AG04450 (cell line): Measurements from ENCODE around the gene OAS2. TPM values are rescaled to one million over a fixed set of nuclear protein-coding genes. Genes with fewer than 3 reads are reported as not detected.

Experiments
- CTCF ChIA-PET: fragments of 300-600, 350-600 bp; formaldehyde crosslinking; extraction: SDS; loops from one replicate; lab custom pipeline; 2022; ENCODE audit warnings: antibody characterized with exemption, inconsistent platforms; lab: Charles Lee
- POLR2A ChIA-PET: fragments of 350-600 bp; formaldehyde crosslinking; extraction: SDS; loops from one replicate; lab custom pipeline; 2021; ENCODE audit warnings: antibody characterized with exemption, inconsistent platforms; lab: Yijun Ruan, JAX
- DNase-seq: peaks from one replicate; pipeline ENCODE4 v3.0.0-alpha.2; 2011; ENCODE audit warnings: low read depth, low spot score
- H3K27ac ChIP-seq: one replicate; pipeline ENCODE4 v1.5.1; 2012; ENCODE audit warnings: low read depth, low read length, control low read depth
- H3K27me3 ChIP-seq: one replicate; pipeline ENCODE4 v1.6.0; 2012; ENCODE audit warnings: low read length; ENCODE audit not compliant: control insufficient read depth, insufficient read depth
- H3K4me3 ChIP-seq: 2 replicates; pipeline ENCODE4 v1.5.1; 2011; ENCODE audit warnings: mild to moderate bottlenecking, low read depth, low read length, control low read depth
- H3K9me3 ChIP-seq: 2 replicates; pipeline ENCODE4 v1.5.1; 2012; ENCODE audit warnings: low read length; ENCODE audit not compliant: control insufficient read depth, insufficient read depth
- polyA plus RNA-seq: library from polyadenylated mRNA; depleted of rRNA; stranded (reverse); fragments of >200 nt; gene quantifications from 2 replicates; pipeline ENCODE4 v1.2.3, GENCODE V29; 2011
- TF ChIP-seq, protein P1 (sequence below): IDR thresholded peaks from 2 replicates; pipeline ENCODE4 v1.5.1; 2011; ENCODE audit warnings: low read depth, low read length, control low read depth, inconsistent platforms

The OAS2 gene
- polyA plus RNA-seq, 1 experiment, result 0.12 TPM

DNA sequence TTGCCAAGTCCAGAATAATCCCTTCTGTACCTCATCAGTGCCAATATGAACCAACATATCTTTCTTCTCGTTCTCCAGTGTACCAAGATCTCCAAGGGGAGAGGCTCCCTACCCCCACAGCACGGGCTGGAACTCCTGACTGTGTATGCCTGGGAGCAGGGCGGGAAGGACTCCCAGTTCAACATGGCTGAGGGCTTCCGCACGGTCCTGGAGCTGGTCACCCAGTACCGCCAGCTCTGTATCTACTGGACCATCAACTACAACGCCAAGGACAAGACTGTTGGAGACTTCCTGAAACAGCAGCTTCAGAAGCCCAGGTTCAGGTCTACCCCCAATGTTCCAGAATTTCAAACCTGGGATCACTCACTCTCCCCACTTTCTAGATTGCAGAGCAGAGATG lies 10.5 kb upstream of the OAS2 start:
- Histone ChIP-seq H3K27ac (no peak overlapping the region), H3K9me3 (no peaks in the 10 kb centered on the region), H3K4me3 (no peak overlapping the region), H3K27me3 (no peaks in the 10 kb centered on the region)
- TF ChIP-seq, protein P1, sequence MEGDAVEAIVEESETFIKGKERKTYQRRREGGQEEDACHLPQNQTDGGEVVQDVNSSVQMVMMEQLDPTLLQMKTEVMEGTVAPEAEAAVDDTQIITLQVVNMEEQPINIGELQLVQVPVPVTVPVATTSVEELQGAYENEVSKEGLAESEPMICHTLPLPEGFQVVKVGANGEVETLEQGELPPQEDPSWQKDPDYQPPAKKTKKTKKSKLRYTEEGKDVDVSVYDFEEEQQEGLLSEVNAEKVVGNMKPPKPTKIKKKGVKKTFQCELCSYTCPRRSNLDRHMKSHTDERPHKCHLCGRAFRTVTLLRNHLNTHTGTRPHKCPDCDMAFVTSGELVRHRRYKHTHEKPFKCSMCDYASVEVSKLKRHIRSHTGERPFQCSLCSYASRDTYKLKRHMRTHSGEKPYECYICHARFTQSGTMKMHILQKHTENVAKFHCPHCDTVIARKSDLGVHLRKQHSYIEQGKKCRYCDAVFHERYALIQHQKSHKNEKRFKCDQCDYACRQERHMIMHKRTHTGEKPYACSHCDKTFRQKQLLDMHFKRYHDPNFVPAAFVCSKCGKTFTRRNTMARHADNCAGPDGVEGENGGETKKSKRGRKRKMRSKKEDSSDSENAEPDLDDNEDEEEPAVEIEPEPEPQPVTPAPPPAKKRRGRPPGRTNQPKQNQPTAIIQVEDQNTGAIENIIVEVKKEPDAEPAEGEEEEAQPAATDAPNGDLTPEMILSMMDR, result no peak
- CTCF ChIA-PET, result no interaction called here
- DNase-seq, result no peak
- POLR2A ChIA-PET, result interaction anchor here (0.6 kb wide), 1 partner anchor 438 kb away, joined by 3 read pairs; no protein-coding TSS in a partner anchor

DNA sequence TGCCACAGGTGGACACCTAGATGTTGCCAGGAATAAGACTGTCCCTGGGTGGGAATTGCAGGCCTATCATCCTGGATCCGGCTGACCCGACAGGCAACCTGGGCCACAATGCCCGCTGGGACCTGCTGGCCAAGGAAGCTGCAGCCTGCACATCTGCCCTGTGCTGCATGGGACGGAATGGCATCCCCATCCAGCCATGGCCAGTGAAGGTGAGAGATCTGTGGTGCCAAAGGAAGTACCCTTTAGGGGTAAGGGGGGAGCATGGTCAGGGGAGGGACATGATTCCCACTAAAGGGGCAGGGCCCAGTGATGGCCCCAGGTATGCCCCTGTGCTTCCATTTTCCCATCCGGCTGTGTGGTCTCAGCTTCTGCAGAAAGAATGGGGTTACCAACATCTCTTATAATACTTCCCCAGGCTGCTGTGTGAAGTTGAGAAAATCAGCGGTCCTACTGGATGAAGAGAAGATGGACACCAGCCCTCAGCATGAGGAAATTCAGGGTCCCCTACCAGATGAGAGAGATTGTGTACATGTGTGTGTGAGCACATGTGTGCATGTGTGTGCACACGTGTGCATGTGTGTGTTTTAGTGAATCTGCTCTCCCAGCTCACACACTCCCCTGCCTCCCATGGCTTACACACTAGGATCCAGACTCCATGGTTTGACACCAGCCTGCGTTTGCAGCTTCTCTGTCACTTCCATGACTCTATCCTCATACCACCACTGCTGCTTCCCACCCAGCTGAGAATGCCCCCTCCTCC lies 8.6 kb upstream of the OAS2 start:
- Histone ChIP-seq H3K4me3 (no peak overlapping the region), H3K27ac (no peak overlapping the region), H3K27me3 (no peaks in the 10 kb centered on the region), H3K9me3 (no peaks in the 10 kb centered on the region)
- POLR2A ChIA-PET, result no interaction called here
- TF ChIP-seq, protein P1, result no peak
- no peak for DNase-seq
- CTCF ChIA-PET, result interaction anchor here (0.9 kb wide), 1 partner anchor 23 kb away, joined by 5 read pairs; no protein-coding TSS in a partner anchor

DNA sequence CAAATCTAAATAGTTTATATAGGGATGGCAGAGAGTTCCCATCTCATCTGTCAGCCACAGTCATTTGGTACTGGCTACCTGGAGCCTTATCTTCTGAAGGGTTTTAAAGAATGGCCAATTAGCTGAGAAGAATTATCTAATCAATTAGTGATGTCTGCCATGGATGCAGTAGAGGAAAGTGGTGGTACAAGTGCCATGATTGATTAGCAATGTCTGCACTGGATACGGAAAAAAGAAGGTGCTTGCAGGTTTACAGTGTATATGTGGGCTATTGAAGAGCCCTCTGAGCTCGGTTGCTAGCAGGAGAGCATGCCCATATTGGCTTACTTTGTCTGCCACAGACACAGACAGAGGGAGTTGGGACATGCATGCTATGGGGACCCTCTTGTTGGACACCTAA lies 7.9 kb upstream of the OAS2 start:
- ChIA-PET POLR2A (no interaction called here), CTCF (interaction anchor here (0.9 kb wide), 1 partner anchor 22 kb away, joined by 5 read pairs; no protein-coding TSS in a partner anchor)
- TF ChIP-seq, protein P1, result no peak
- Histone ChIP-seq H3K4me3 (no peak overlapping the region), H3K27ac (no peak overlapping the region), H3K27me3 (no peaks in the 10 kb centered on the region), H3K9me3 (no peaks in the 10 kb centered on the region)
- DNase-seq, result no peak

DNA sequence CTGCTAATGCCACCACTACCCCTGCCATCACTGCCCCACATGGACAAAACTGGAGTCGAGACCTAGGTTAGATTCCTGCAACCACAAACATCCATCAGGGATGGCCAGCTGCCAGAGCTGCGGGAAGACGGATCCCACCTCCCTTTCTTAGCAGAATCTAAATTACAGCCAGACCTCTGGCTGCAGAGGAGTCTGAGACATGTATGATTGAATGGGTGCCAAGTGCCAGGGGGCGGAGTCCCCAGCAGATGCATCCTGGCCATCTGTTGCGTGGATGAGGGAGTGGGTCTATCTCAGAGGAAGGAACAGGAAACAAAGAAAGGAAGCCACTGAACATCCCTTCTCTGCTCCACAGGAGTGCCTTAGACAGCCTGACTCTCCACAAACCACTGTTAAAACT lies 7.1 kb upstream of the OAS2 start:
- H3K9me3 ChIP-seq, result no peaks in the 10 kb centered on the region
- CTCF ChIA-PET, result interaction anchor here (2.7 kb wide), 1 partner anchor 21 kb away, joined by 9 read pairs; no protein-coding TSS in a partner anchor
- no peak for DNase-seq

More for the DNA sequence above, 7.1 kb upstream of the OAS2 start:
- no peak overlapping the region for H3K27ac ChIP-seq
- H3K27me3 ChIP-seq, result no peaks in the 10 kb centered on the region
- TF ChIP-seq, protein P1, result no peak
- POLR2A ChIA-PET, result no interaction called here
- no peak overlapping the region for H3K4me3 ChIP-seq
